ENCODE measurements around the gene ZNF81. TPM values are rescaled to one million over a fixed set of nuclear protein-coding genes. Genes with fewer than 3 reads are reported as not detected.
"Not testable (repeated sequence)": the region's sequence is repeated elsewhere in the genome, so short reads cannot be mapped to it uniquely, and the experiment has no call there.

The ZNF81 gene
- polyA plus RNA-seq, 2 donors, result 0.65 to 0.86 TPM

DNA sequence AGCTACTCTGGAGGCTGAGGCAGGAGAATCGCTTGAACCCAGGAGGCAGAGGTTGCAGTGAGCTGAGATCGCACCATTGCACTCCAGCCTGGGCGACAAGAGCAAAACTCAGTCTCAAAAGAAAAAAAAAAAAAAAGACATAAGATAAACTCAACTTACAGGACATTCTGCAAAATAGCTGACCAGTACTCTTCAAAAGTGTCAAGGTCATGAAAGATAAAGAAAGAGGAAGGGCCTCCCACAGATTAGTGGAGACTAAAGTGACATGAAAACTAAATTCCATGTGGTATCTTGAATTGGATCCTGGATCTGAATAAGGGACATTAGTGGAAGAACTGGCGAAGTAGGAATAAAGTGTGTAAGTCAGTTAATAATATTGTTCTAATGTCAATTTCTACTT, 103.7 kb downstream of the ZNF81 start:
- H3K27ac ChIP-seq (ENCODE audit: low read depth in 2 of 2, low read length in 1 of 2), result no peak overlapping the region
- WGBS, 2 donors, result 89 to 97% methylated on average over 4 of the region's 4 CpGs

DNA sequence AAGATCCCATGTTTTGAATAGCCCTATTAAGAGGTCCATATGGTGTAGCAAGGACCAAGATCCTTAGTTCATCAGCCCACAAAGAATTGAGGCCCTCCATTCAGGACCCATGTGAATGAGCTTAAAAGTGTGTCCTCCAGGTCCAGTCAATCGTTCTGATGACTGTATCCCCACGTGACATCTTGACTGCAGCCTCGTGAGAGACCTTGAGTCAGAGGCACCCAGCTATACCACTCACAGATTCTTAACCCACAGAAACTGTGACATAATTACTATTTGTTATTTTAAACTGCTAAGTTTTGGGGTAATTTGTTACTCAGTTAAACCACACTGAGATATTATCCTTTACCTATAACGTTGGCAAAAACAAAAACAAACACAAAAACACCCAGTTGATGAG, 104.7 kb downstream of the ZNF81 start:
- H3K9me3 ChIP-seq (ENCODE audit: control insufficient read depth in 2 of 2, insufficient read depth in 1 of 2, low read depth in 1 of 2, low read length in 1 of 2), result no peaks in the 10 kb centered on the region
- 57 to 68% methylated on average over 4 of the region's 4 CpGs for WGBS, 2 donors

More for the DNA sequence above, 103.7 kb downstream of the ZNF81 start:
- no peaks in the 10 kb centered on the region for H3K4me1 ChIP-seq (ENCODE audit: control insufficient read depth in 2 of 2, insufficient read depth in 2 of 2, low read length in 1 of 2)
- no peaks in the 10 kb centered on the region for H3K36me3 ChIP-seq (ENCODE audit: control insufficient read depth in 2 of 2, insufficient read depth in 2 of 2, low read length in 1 of 2)
- H3K9me3 ChIP-seq (ENCODE audit: control insufficient read depth in 2 of 2, insufficient read depth in 1 of 2, low read depth in 1 of 2, low read length in 1 of 2), result no peaks in the 10 kb centered on the region
- H3K27me3 ChIP-seq (ENCODE audit: control insufficient read depth in 1 of 2, insufficient read depth in 2 of 2, low read length in 2 of 2), result no peaks in the 10 kb centered on the region
- H3K4me3 ChIP-seq (ENCODE audit: low read depth in 1 of 2, low read length in 2 of 2), result no peak overlapping the region

GRCh38 chrX:47955295-47955694, 118.6 kb downstream of the ZNF81 start:
- not testable (repeated sequence) for H3K27me3 ChIP-seq (ENCODE audit: control insufficient read depth in 1 of 2, insufficient read depth in 2 of 2, low read length in 2 of 2); H3K4me1 ChIP-seq (ENCODE audit: control insufficient read depth in 2 of 2, insufficient read depth in 2 of 2, low read length in 1 of 2); H3K27ac ChIP-seq (ENCODE audit: low read depth in 2 of 2, low read length in 1 of 2); H3K36me3 ChIP-seq (ENCODE audit: control insufficient read depth in 2 of 2, insufficient read depth in 2 of 2, low read length in 1 of 2); H3K4me3 ChIP-seq (ENCODE audit: low read depth in 1 of 2, low read length in 2 of 2); H3K9me3 ChIP-seq (ENCODE audit: control insufficient read depth in 2 of 2, insufficient read depth in 1 of 2, low read depth in 1 of 2, low read length in 1 of 2)
- 70 to 76% methylated on average over 6 to 7 of the region's 7 CpGs for WGBS, 2 donors

More for the DNA sequence above, 104.7 kb downstream of the ZNF81 start:
- Histone ChIP-seq H3K36me3 (ENCODE audit: control insufficient read depth in 2 of 2, insufficient read depth in 2 of 2, low read length in 1 of 2) (no peaks in the 10 kb centered on the region), H3K27ac (ENCODE audit: low read depth in 2 of 2, low read length in 1 of 2) (no peak overlapping the region), H3K27me3 (ENCODE audit: control insufficient read depth in 1 of 2, insufficient read depth in 2 of 2, low read length in 2 of 2) (no peaks in the 10 kb centered on the region), H3K4me1 (ENCODE audit: control insufficient read depth in 2 of 2, insufficient read depth in 2 of 2, low read length in 1 of 2) (no peaks in the 10 kb centered on the region), H3K4me3 (ENCODE audit: low read depth in 1 of 2, low read length in 2 of 2) (no peak overlapping the region)

DNA sequence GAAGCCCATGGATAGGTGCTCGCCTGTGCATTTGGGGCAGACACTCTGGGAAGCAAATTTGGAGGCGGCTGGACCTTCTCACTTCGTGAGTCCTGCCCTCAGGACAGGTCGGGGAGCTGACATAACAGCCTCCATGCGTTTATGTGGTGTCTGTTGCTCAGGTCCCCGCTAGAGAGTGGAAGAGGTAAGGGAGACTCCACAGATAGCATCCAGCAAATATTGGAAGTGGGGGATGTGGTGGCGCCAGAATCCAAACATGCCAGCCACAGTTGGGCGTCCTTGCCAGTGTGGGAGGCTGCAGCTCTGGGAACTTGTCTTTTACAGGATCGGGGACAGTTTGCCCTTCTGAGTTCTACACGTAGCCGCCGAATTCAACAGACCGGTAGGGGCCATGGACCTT, 119.3 kb downstream of the ZNF81 start:
- Histone ChIP-seq H3K4me1 (ENCODE audit: control insufficient read depth in 2 of 2, insufficient read depth in 2 of 2, low read length in 1 of 2) (no peaks in the 10 kb centered on the region), H3K4me3 (ENCODE audit: low read depth in 1 of 2, low read length in 2 of 2) (no peak overlapping the region), H3K9me3 (ENCODE audit: control insufficient read depth in 2 of 2, insufficient read depth in 1 of 2, low read depth in 1 of 2, low read length in 1 of 2) (peaks cover 4 to 5% of the 10 kb centered on the region in 2 donors), H3K27me3 (ENCODE audit: control insufficient read depth in 1 of 2, insufficient read depth in 2 of 2, low read length in 2 of 2) (no peaks in the 10 kb centered on the region), H3K36me3 (ENCODE audit: control insufficient read depth in 2 of 2, insufficient read depth in 2 of 2, low read length in 1 of 2) (no peaks in the 10 kb centered on the region), H3K27ac (ENCODE audit: low read depth in 2 of 2, low read length in 1 of 2) (no peak overlapping the region)
- 82 to 89% methylated on average over 13 of the region's 13 CpGs for WGBS, 2 donors

DNA sequence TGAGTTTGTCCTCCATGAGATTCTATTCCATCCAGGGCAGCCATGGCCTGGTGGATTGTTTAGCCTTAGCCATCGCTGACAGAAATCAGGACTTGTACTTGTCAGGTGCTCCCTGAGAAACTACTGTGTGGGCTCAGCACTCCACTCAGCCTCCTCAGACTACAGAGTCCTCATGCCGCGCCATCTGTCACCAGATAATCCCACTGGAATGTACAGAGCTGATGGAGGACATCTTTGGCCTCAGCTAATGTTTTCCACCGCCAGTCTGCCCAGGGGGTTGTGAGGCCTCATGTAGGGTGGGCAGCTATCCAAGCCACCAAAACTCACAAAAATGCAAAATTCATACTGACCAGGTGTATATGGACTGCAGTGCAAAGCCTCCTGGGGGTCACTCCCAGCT, 121.5 kb downstream of the ZNF81 start:
- WGBS, 2 donors, result 74 to 75% methylated on average over 3 to 4 of the region's 4 CpGs
- not testable (repeated sequence) for H3K27ac ChIP-seq (ENCODE audit: low read depth in 2 of 2, low read length in 1 of 2); H3K36me3 ChIP-seq (ENCODE audit: control insufficient read depth in 2 of 2, insufficient read depth in 2 of 2, low read length in 1 of 2)

DNA sequence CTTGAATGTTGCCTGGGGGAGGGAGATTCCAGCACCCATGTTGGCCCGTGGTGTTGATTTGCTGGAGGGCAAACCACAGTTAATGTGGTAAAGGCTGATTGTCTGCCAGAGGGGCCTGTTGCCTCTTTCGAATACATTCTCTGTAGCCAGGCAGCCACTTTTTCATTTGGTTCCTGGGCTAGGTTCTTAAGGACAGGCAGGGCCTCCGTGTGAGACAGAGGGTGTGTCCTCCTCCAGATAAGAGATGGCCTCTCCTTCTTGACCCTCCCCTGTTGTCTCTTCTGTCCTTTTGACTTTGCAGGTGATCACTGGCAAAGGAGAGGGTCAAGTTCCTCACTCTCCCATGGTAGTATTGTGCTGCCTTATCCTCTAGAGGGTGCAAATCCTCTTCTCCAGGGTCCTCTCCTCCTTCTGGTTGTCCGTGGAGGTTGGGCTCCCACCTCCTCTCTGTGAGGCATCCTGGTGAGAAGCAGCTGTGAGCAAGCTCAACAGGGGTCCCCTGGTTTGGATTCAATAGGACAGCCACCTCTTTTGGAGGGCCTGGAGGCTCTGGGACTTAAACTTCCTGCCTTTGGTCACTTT, 122.2 kb downstream of the ZNF81 start:
- Histone ChIP-seq H3K4me3 (ENCODE audit: low read depth in 1 of 2, low read length in 2 of 2) (no peak overlapping the region), H3K36me3 (ENCODE audit: control insufficient read depth in 2 of 2, insufficient read depth in 2 of 2, low read length in 1 of 2) (no peaks in the 10 kb centered on the region), H3K27ac (ENCODE audit: low read depth in 2 of 2, low read length in 1 of 2) (no peak overlapping the region), H3K9me3 (ENCODE audit: control insufficient read depth in 2 of 2, insufficient read depth in 1 of 2, low read depth in 1 of 2, low read length in 1 of 2) (peaks cover 4 to 5% of the 10 kb centered on the region in 2 donors), H3K27me3 (ENCODE audit: control insufficient read depth in 1 of 2, insufficient read depth in 2 of 2, low read length in 2 of 2) (no peaks in the 10 kb centered on the region), H3K4me1 (ENCODE audit: control insufficient read depth in 2 of 2, insufficient read depth in 2 of 2, low read length in 1 of 2) (no peaks in the 10 kb centered on the region)
- WGBS, 2 donors, result 34 to 38% methylated on average over 4 of the region's 4 CpGs

More for the DNA sequence above, 121.5 kb downstream of the ZNF81 start:
- not testable (repeated sequence) for H3K27me3 ChIP-seq (ENCODE audit: control insufficient read depth in 1 of 2, insufficient read depth in 2 of 2, low read length in 2 of 2); H3K9me3 ChIP-seq (ENCODE audit: control insufficient read depth in 2 of 2, insufficient read depth in 1 of 2, low read depth in 1 of 2, low read length in 1 of 2); H3K4me1 ChIP-seq (ENCODE audit: control insufficient read depth in 2 of 2, insufficient read depth in 2 of 2, low read length in 1 of 2); H3K4me3 ChIP-seq (ENCODE audit: low read depth in 1 of 2, low read length in 2 of 2)

DNA sequence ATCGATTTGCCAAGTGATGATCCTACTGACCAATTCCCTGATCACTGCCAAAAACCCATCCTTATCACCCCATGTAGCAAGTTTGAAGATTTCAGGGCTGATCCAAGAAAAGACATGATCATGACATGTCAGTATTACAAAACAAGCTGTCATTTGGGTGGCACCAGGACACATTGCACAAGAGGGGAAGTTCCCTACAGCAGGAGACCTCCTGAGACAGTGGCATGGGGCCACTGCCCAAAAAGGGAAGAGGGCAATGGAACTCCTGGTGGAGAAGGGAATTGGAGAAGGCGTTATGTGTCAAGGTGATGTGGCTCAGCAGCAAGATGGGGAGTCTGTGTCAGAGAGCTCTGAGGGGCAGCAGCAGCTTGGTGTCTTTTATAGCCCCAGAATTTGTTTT, 123.7 kb downstream of the ZNF81 start:
- H3K36me3 ChIP-seq (ENCODE audit: control insufficient read depth in 2 of 2, insufficient read depth in 2 of 2, low read length in 1 of 2), result no peaks in the 10 kb centered on the region
- H3K4me1 ChIP-seq (ENCODE audit: control insufficient read depth in 2 of 2, insufficient read depth in 2 of 2, low read length in 1 of 2), result no peaks in the 10 kb centered on the region
- WGBS, 2 donors, result 61 to 76% methylated on average over 2 of the region's 2 CpGs
- H3K9me3 ChIP-seq (ENCODE audit: control insufficient read depth in 2 of 2, insufficient read depth in 1 of 2, low read depth in 1 of 2, low read length in 1 of 2), result peaks cover 0 to 4% of the 10 kb centered on the region in 2 donors
- H3K27ac ChIP-seq (ENCODE audit: low read depth in 2 of 2, low read length in 1 of 2), result no peak overlapping the region
- no peak overlapping the region for H3K4me3 ChIP-seq (ENCODE audit: low read depth in 1 of 2, low read length in 2 of 2)
- H3K27me3 ChIP-seq (ENCODE audit: control insufficient read depth in 1 of 2, insufficient read depth in 2 of 2, low read length in 2 of 2), result no peaks in the 10 kb centered on the region

DNA sequence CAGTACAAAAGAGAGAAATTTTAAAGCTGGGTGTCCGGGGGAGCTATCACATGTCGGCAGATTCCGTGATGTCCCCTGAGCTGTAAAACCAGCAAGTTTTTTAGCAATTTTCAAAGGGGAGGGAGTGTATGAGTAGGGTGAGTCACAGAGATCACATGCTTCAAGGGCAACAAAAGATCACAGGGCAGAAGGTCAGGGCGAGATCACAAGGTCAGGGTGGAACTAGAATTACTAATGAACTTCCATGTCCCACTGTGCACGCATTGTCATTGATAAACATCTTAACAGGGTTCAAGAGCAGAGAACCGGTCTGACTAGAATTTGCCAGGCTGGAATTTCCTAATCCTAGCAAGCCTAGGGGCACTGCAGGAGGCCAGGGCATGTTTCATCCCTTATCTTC, 125.1 kb downstream of the ZNF81 start:
- not testable (repeated sequence) for H3K4me3 ChIP-seq (ENCODE audit: low read depth in 1 of 2, low read length in 2 of 2); H3K36me3 ChIP-seq (ENCODE audit: control insufficient read depth in 2 of 2, insufficient read depth in 2 of 2, low read length in 1 of 2); H3K4me1 ChIP-seq (ENCODE audit: control insufficient read depth in 2 of 2, insufficient read depth in 2 of 2, low read length in 1 of 2); H3K27me3 ChIP-seq (ENCODE audit: control insufficient read depth in 1 of 2, insufficient read depth in 2 of 2, low read length in 2 of 2); H3K9me3 ChIP-seq (ENCODE audit: control insufficient read depth in 2 of 2, insufficient read depth in 1 of 2, low read depth in 1 of 2, low read length in 1 of 2); H3K27ac ChIP-seq (ENCODE audit: low read depth in 2 of 2, low read length in 1 of 2)
- 56 to 75% methylated on average over 6 of the region's 6 CpGs for WGBS, 2 donors

DNA sequence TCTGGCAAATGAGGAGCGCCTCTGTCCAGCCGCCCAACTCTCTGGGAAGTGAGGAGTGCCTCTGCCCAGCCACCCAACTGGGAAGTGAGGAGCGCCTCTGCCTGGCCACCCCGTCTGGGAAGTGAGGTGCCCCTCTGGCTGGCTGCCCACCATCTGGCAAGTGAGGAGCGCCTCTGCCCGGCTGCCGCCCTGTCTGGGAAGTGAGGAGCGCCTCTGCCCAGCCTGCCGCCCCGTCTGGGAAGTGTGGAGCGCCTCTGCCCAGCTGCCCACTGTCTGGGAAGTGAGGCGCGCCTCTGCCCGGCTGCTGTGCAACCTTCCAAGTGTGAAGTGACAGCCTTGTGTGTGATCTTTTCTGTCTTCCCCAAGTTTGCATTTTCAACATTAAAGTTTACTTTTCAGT, 128.8 kb downstream of the ZNF81 start:
- H3K9me3 ChIP-seq (ENCODE audit: control insufficient read depth in 2 of 2, insufficient read depth in 1 of 2, low read depth in 1 of 2, low read length in 1 of 2); H3K27me3 ChIP-seq (ENCODE audit: control insufficient read depth in 1 of 2, insufficient read depth in 2 of 2, low read length in 2 of 2); H3K4me1 ChIP-seq (ENCODE audit: control insufficient read depth in 2 of 2, insufficient read depth in 2 of 2, low read length in 1 of 2); H3K36me3 ChIP-seq (ENCODE audit: control insufficient read depth in 2 of 2, insufficient read depth in 2 of 2, low read length in 1 of 2); H3K27ac ChIP-seq (ENCODE audit: low read depth in 2 of 2, low read length in 1 of 2); H3K4me3 ChIP-seq (ENCODE audit: low read depth in 1 of 2, low read length in 2 of 2): not testable (repeated sequence)
- 89 to 95% methylated on average over 14 of the region's 14 CpGs for WGBS, 2 donors
